ENCODE data around the gene WWOX.

DNA sequence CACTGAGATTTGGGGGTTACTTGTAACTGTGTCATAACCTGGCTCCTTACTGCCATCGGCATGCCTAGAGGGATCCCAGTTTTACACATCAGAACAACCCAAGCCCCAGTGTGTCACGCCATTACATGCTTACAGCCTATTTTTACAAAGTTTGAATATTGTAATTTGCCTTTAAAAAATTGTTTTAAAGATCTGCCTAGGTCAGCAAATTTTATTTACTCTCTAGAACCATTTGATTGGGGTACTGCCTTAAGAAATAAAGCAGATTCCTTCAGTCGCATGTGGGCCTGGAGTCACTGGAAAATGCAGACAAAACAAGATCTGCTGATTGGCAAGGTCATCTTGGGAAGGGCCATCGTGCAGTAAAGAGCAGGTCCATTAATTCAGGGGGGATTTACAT, 566.9 kb downstream of the WWOX start:
- TF ChIP-seq, protein P1, sequence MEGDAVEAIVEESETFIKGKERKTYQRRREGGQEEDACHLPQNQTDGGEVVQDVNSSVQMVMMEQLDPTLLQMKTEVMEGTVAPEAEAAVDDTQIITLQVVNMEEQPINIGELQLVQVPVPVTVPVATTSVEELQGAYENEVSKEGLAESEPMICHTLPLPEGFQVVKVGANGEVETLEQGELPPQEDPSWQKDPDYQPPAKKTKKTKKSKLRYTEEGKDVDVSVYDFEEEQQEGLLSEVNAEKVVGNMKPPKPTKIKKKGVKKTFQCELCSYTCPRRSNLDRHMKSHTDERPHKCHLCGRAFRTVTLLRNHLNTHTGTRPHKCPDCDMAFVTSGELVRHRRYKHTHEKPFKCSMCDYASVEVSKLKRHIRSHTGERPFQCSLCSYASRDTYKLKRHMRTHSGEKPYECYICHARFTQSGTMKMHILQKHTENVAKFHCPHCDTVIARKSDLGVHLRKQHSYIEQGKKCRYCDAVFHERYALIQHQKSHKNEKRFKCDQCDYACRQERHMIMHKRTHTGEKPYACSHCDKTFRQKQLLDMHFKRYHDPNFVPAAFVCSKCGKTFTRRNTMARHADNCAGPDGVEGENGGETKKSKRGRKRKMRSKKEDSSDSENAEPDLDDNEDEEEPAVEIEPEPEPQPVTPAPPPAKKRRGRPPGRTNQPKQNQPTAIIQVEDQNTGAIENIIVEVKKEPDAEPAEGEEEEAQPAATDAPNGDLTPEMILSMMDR (conservative IDR thresholded peaks at IDR 0.05; ENCODE audit: low read depth, low read length), result no peak
- TF ChIP-seq EZH2 (IDR thresholded peaks at IDR 0.05; ENCODE audit: borderline replicate concordance, low read depth, low read length, poor library complexity, severe bottlenecking), result no peak

Data from A673 (cell line).